CD14-positive monocyte (primary cell): Measurements from ENCODE around the gene CYP27C1. TPM values are rescaled to one million over a fixed set of nuclear protein-coding genes. Genes with fewer than 3 reads are reported as not detected.
A peak's percentile ranks its signal among the peaks of the same experiment; 100 is the strongest.

Experiments
- DNase-seq, 3 donors: peaks; one replicate each; pipeline ENCODE4 v3.0.0-alpha.2; 2011 to 2022
- H2AFZ ChIP-seq: 2 replicates; pipeline ENCODE4 v1.6.0; 2012; ENCODE audit warnings: mild to moderate bottlenecking, low read depth, low read length, inconsistent platforms; ENCODE audit not compliant: insufficient read depth, poor library complexity, severe bottlenecking
- H3K27ac ChIP-seq, 2 donors: 1 replicate in 1 of 2; 2 replicates in 1 of 2; pipeline ENCODE4 v1.5.1; 2012 to 2013; ENCODE audit warnings: low read length in 2 of 2, control low read depth in 1 of 2, inconsistent platforms in 1 of 2, low read depth in 1 of 2, mild to moderate bottlenecking in 1 of 2
- H3K27me3 ChIP-seq, 2 donors: one replicate each; pipeline versions ENCODE4 v1.6.0 to v1.6.1; 2011 to 2013; ENCODE audit warnings: low read length in 2 of 2; ENCODE audit not compliant: control insufficient read depth in 2 of 2, insufficient read depth in 2 of 2
- H3K36me3 ChIP-seq, 2 donors: replicated peaks in 1 of 2; 1 replicate in 1 of 2; 2 replicates in 1 of 2; pipeline versions ENCODE4 v1.5.1 to v1.6.1; 2012 to 2013; ENCODE audit warnings: low read length in 2 of 2, control low read depth in 1 of 2, inconsistent platforms in 1 of 2, mild to moderate bottlenecking in 1 of 2; ENCODE audit not compliant: insufficient read depth in 2 of 2, control insufficient read depth in 1 of 2
- H3K4me1 ChIP-seq, 2 donors: 1 replicate in 1 of 2; 2 replicates in 1 of 2; pipeline versions ENCODE4 v1.5.1 to v1.6.1; 2012 to 2013; ENCODE audit warnings: low read length in 2 of 2, control low read depth in 1 of 2, inconsistent platforms in 1 of 2, mild to moderate bottlenecking in 1 of 2, moderate library complexity in 1 of 2; ENCODE audit not compliant: insufficient read depth in 2 of 2, control insufficient read depth in 1 of 2
- H3K4me2 ChIP-seq: replicated peaks from 2 replicates; pipeline ENCODE3; 2012; ENCODE audit warnings: low read length, moderate library complexity, mild to moderate bottlenecking; ENCODE audit not compliant: poor library complexity, severe bottlenecking; ENCODE audit errors: extremely low read depth
- H3K4me3 ChIP-seq, 3 experiments: fragments of 200-600 bp in 1 of 3; sonication (generic) in 1 of 3; replicated peaks in 1 of 3; 1 replicate in 2 of 3; 2 replicates in 1 of 3; pipeline ENCODE4 v1.5.1; 2011 to 2013; ENCODE audit warnings: low read length in 3 of 3, mild to moderate bottlenecking in 3 of 3, control low read depth in 2 of 3, low read depth in 2 of 3, inconsistent platforms in 1 of 3, moderate library complexity in 1 of 3
- H3K79me2 ChIP-seq: 2 replicates; pipeline ENCODE4 v1.6.0; 2012; ENCODE audit warnings: mild to moderate bottlenecking, control low read depth, inconsistent platforms, low read length, moderate library complexity; ENCODE audit not compliant: insufficient read depth
- H3K9ac ChIP-seq: 2 replicates; pipeline ENCODE4 v1.6.0; 2017; ENCODE audit warnings: low read length, mild to moderate bottlenecking; ENCODE audit not compliant: insufficient read depth, poor library complexity, severe bottlenecking
- H3K9me3 ChIP-seq, 2 donors: replicated peaks in 1 of 2; 1 replicate in 1 of 2; 2 replicates in 1 of 2; pipeline versions ENCODE4 v1.5.1 to v1.6.1; 2012 to 2013; ENCODE audit warnings: low read length in 2 of 2, control low read depth in 1 of 2; ENCODE audit not compliant: control insufficient read depth in 1 of 2, insufficient read depth in 1 of 2
- H4K20me1 ChIP-seq: 2 replicates; pipeline ENCODE4 v1.6.0; 2012; ENCODE audit warnings: mild to moderate bottlenecking, low read length, control low read depth, moderate library complexity; ENCODE audit not compliant: insufficient read depth
- H3K27ac Mint-ChIP-seq, 7 donors: one replicate each; pipeline ENCODE4 v1.8.0; 2020; ENCODE audit warnings: mild to moderate bottlenecking in 7 of 7, mixed read lengths in 7 of 7, moderate library complexity in 6 of 7, inconsistent platforms in 2 of 7
- H3K27me3 Mint-ChIP-seq, 3 donors: one replicate each; pipeline ENCODE4 v1.8.0; 2021 to 2022; ENCODE audit warnings: low read depth in 3 of 3, mild to moderate bottlenecking in 3 of 3, mixed read lengths in 3 of 3, moderate library complexity in 3 of 3, inconsistent platforms in 1 of 3
- H3K36me3 Mint-ChIP-seq, 2 donors: one replicate each; pipeline ENCODE4 v1.8.0; 2020; ENCODE audit warnings: mixed read lengths in 2 of 2, inconsistent platforms in 1 of 2, mild to moderate bottlenecking in 1 of 2
- H3K4me1 Mint-ChIP-seq: one replicate; pipeline ENCODE4 v1.8.0; 2020; ENCODE audit warnings: mild to moderate bottlenecking, mixed read lengths
- H3K4me3 Mint-ChIP-seq, 2 donors: one replicate each; pipeline ENCODE4 v1.8.0; 2020; ENCODE audit warnings: mild to moderate bottlenecking in 2 of 2, mixed read lengths in 2 of 2, moderate library complexity in 1 of 2
- H3K9me3 Mint-ChIP-seq, 7 donors: one replicate each; pipeline ENCODE4 v1.8.0; 2020 to 2022; ENCODE audit warnings: mixed read lengths in 7 of 7, mild to moderate bottlenecking in 6 of 7, moderate library complexity in 6 of 7, inconsistent platforms in 2 of 7
- CTCF ChIP-seq: fragments of 200-600 bp; IDR thresholded peaks from one replicate; pipeline ENCODE4 v1.8.0; 2022; ENCODE audit warnings: antibody characterized with exemption, mild to moderate bottlenecking
- WGBS: methylation state at CpG from one replicate; pipeline ENCODE4 v1.1.5; 2013; ENCODE audit warnings: missing lambda C conversion rate; ENCODE audit not compliant: insufficient coverage; 5-methylcytosine and 5-hydroxymethylcytosine counted together
- intact Hi-C, 2 donors: fragments of 100-400 bp; cut with micrococcal nuclease; formaldehyde crosslinking; loops; one replicate each; pipeline versions ENCODE4 v1.15.0 to v1.15.1; 2023
- polyA plus RNA-seq, 3 donors: library from polyadenylated mRNA; depleted of rRNA in 1 of 3; unstranded in 2 of 3; stranded (reverse) in 1 of 3; fragments of 300-500 nt in 2 of 3; fragments of >200 nt in 1 of 3; fragmentation: Illumina TruSeq in 2 of 3; gene quantifications; 1 replicate in 2 of 3; 2 replicates in 1 of 3; pipeline ENCODE4 v1.2.3, GENCODE V29; 2012 to 2021

CYP27C1 gene
- polyA plus RNA-seq, 3 donors = not detected

GRCh38 chr2:127143841-127144782, 76.0 kb downstream of the CYP27C1 start:
- Histone ChIP-seq H3K36me3 (no peaks in the 10 kb centered on the region), H3K4me1 (peaks cover 7 to 15% of the 10 kb centered on the region in 2 donors), H3K9me3 (no peaks in the 10 kb centered on the region), H2AFZ (no peak overlapping the region), H3K27me3 (no peaks in the 10 kb centered on the region), H3K27ac (no peak overlapping the region), H4K20me1 (no peaks in the 10 kb centered on the region), H3K79me2 (no peaks in the 10 kb centered on the region), H3K9ac (no peak overlapping the region), H3K4me3 (no peak overlapping the region), H3K4me2 (no peak overlapping the region)
- intact Hi-C loops = no loop called here
- H3K9me3 Mint-ChIP-seq = peaks cover 0 to 2% (median 0%) of the 10 kb centered on the region in 7 donors
- H3K4me1 Mint-ChIP-seq = peaks cover 16% of the 10 kb centered on the region
- peak overlapping the region in 3 of 7 donors; percentile 35 to 72 (median 45) for H3K27ac Mint-ChIP-seq
- H3K27me3 Mint-ChIP-seq = peaks cover 3 to 6% (median 5%) of the 10 kb centered on the region in 3 donors
- H3K36me3 Mint-ChIP-seq = no peaks in the 10 kb centered on the region
- 74% methylated on average over 4 of the region's 11 CpGs for WGBS
- no peak overlapping the region for H3K4me3 Mint-ChIP-seq
- TF ChIP-seq CTCF = no peak
- DNase-seq = no peak

- Histone ChIP-seq H2AFZ (no peak overlapping the region), H3K4me2 (no peak overlapping the region), H3K4me1 (peaks cover 7 to 15% of the 10 kb centered on the region in 2 donors), H3K9me3 (no peaks in the 10 kb centered on the region), H3K27me3 (no peaks in the 10 kb centered on the region), H4K20me1 (no peaks in the 10 kb centered on the region), H3K27ac (no peak overlapping the region), H3K4me3 (no peak overlapping the region), H3K36me3 (no peaks in the 10 kb centered on the region), H3K9ac (no peak overlapping the region), H3K79me2 (no peaks in the 10 kb centered on the region)
- intact Hi-C loops = no loop called here
- no CpG with 5 or more reads among the region's 4 CpGs for WGBS
- Mint-ChIP-seq H3K4me1 (peaks cover 16% of the 10 kb centered on the region), H3K4me3 (no peak overlapping the region), H3K27ac (peak overlapping the region in 2 of 7 donors; percentile 50 to 59), H3K9me3 (peaks cover 0 to 5% (median 0%) of the 10 kb centered on the region in 7 donors), H3K36me3 (no peaks in the 10 kb centered on the region), H3K27me3 (peaks cover 3 to 6% (median 6%) of the 10 kb centered on the region in 3 donors)
- no peak for TF ChIP-seq CTCF
- DNase-seq = no peak
Measured at GRCh38 chr2:127142663-127143630, 77.2 kb downstream of the CYP27C1 start.
